Activated T-cell treated with anti-CD3 and anti-CD28 coated beads, Interleukin-2, amount 50 U/mL, for 1 hour (primary cell): Measurements from ENCODE around the gene CHMP3.

Experiments used
- DNase-seq: peaks from one replicate; pipeline ENCODE4 v3.0.0-alpha.2; 2020

Gene CHMP3

DNA sequence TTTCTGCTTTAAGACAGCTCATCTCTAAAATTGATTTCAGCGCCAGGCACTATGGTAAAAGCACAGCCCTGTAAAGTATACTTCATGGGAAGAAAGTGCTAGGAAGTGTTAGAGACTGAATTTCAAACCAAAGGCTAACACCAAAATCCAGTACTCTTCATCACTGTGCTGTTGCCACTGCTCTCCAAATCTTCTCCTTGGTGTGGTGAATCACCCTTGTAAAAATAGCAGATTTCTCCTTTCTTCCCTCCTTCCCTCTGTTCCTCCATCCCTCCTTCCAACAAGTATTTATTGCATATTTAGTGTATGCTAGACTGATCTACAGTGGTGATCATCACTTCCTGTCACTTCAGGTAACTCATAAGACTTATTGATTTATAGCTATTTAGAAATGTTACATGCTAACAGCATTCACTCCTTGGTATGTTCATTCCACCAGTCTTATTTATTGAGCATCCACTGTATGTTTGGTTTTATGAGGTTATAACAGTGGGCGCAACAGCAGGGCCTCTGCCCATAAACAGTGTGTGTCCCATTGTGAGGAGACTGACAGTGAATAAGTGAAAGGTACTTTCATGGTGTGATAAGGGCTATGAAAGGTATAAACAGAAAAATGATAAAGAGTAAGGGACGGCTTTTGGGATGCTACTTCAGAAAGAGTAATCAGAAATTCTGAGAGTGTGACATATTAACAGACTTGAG is 102.0 kb downstream of the CHMP3 start:
- no peak for DNase-seq

DNA sequence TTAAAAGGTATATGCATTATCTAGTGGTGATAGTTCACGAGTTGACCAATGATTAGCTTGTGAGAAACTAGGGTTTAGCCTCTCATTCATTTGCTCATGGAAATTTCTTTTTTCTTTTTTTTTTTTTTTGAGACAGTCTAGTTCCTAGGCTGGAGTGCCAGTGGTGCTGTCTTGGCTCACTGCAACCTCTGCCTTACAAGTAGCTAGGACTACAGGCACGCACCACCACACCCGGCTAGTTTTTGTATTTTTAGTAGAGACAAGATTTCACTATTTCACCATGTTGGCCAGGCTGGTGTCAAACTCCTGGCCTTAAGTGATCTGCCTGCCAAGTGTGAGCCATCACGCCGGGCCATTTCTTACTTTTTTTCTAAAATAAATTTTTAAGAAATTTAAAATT is 108.1 kb downstream of the CHMP3 start:
- DNase-seq: no peak

DNA sequence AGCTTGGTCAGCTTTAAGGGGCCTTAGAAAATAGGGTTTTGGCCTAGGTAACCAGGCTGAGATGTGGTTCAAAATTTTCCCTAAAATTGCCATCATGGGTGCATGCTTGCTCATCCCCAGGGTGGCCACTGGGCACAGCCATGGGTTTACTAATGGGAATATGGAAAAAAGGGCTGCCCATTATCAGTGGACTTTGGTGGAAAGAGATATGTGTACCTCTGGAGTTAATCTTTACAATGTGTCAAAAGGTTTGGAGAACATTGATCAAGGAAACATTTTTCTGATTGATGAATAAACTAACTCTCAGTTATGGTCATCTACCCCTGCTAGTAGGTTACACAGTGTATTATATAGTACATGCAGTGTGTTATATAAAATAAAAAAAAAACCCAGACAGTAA is 109.0 kb downstream of the CHMP3 start:
- no peak for DNase-seq

DNA sequence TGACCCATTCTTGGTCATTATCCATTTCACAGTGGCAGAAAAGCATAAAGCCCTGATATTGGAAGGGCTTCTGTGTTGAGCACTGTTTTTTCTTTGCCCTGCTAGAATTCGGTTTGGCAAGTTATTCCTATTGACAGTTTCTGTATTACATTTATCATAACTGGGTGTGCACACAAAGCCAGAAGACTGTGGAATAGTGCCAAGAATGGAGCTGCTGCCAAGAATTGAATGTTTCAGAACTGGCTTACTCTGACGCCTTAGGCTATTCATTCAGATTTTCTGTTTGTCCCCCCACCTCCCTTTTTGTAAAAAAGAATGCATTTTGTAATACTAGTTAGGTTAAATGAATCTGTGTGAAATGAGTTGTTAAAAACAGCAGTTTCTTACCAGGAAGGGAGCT is 109.4 kb downstream of the CHMP3 start:
- DNase-seq: no peak
